Keratinocyte (primary cell): Measurements from ENCODE around the gene KIAA1217. TPM values are rescaled to one million over a fixed set of nuclear protein-coding genes. Genes with fewer than 3 reads are reported as not detected.

Experiments used
- DNase-seq: peaks from one replicate; pipeline ENCODE4 v3.0.0-alpha.2; 2011; ENCODE audit warnings: low read depth, missing footprints, low spot score
- FAIRE-seq: peaks from 2 replicates; lab custom pipeline; 2011; peaks lifted over from hg19 to GRCh38; lab: Jason Lieb, UNC
- H2AFZ ChIP-seq: 2 replicates; pipeline ENCODE4 v1.6.0; 2012; ENCODE audit warnings: low read length, control low read depth, inconsistent platforms; ENCODE audit not compliant: control insufficient read depth
- H3K27ac ChIP-seq: 2 replicates; pipeline ENCODE4 v1.5.1; 2011; ENCODE audit warnings: low read length; ENCODE audit not compliant: control insufficient read depth, insufficient read depth
- H3K27me3 ChIP-seq: 3 replicates; pipeline ENCODE4 v1.6.0; 2011; ENCODE audit warnings: low read length; ENCODE audit not compliant: control insufficient read depth, insufficient read depth; ENCODE audit errors: extremely low read depth
- H3K36me3 ChIP-seq, 2 experiments: 2 replicates in 1 of 2; 3 replicates in 1 of 2; pipeline ENCODE4 v1.5.1; 2011; ENCODE audit warnings: low read length in 2 of 2, mild to moderate bottlenecking in 1 of 2; ENCODE audit not compliant: control insufficient read depth in 2 of 2, insufficient read depth in 2 of 2; ENCODE audit errors: extremely low read depth in 1 of 2
- H3K4me1 ChIP-seq: 3 replicates; pipeline ENCODE4 v1.5.1; 2011; ENCODE audit warnings: low read length; ENCODE audit not compliant: control insufficient read depth, insufficient read depth; ENCODE audit errors: extremely low read depth
- H3K4me2 ChIP-seq: 3 replicates; pipeline ENCODE4 v1.6.0; 2011; ENCODE audit warnings: low read depth, low read length; ENCODE audit not compliant: control insufficient read depth, insufficient read depth; ENCODE audit errors: extremely low read depth
- H3K4me3 ChIP-seq, 3 experiments: fragments of 200-600 bp in 1 of 3; sonication (generic) in 1 of 3; 2 replicates in 2 of 3; 3 replicates in 1 of 3; pipeline ENCODE4 v1.5.1; 2011 to 2016; ENCODE audit warnings: low read length in 3 of 3, mild to moderate bottlenecking in 3 of 3, control low read depth in 2 of 3, inconsistent platforms in 1 of 3, low read depth in 1 of 3, mixed read lengths in 1 of 3, mixed run types in 1 of 3, moderate library complexity in 1 of 3; ENCODE audit not compliant: control insufficient read depth in 2 of 3, insufficient read depth in 2 of 3; ENCODE audit errors: extremely low read depth in 1 of 3
- H3K79me2 ChIP-seq: 2 replicates; pipeline ENCODE4 v1.6.0; 2012; ENCODE audit warnings: low read length; ENCODE audit not compliant: control insufficient read depth, insufficient read depth
- H3K9ac ChIP-seq: 3 replicates; pipeline ENCODE4 v1.6.0; 2011; ENCODE audit warnings: low read length; ENCODE audit not compliant: control insufficient read depth, insufficient read depth; ENCODE audit errors: extremely low read depth
- H3K9me1 ChIP-seq: 3 replicates; pipeline ENCODE4 v1.6.0; 2011; ENCODE audit warnings: low read length; ENCODE audit not compliant: control insufficient read depth, insufficient read depth; ENCODE audit errors: extremely low read depth
- H3K9me3 ChIP-seq: 2 replicates; pipeline ENCODE4 v1.5.1; 2012; ENCODE audit warnings: low read depth, low read length; ENCODE audit not compliant: control insufficient read depth
- H4K20me1 ChIP-seq: 3 replicates; pipeline ENCODE4 v1.6.0; 2011; ENCODE audit warnings: low read length; ENCODE audit not compliant: control insufficient read depth, insufficient read depth; ENCODE audit errors: extremely low read depth
- CTCF ChIP-seq, 3 experiments: IDR thresholded peaks in 1 of 3; conservative IDR thresholded peaks in 1 of 3; optimal IDR thresholded peaks in 1 of 3; 2 replicates in 2 of 3; 3 replicates in 1 of 3; pipeline versions ENCODE3 to v1.5.1; 2011; ENCODE audit warnings: low read length in 3 of 3, mild to moderate bottlenecking in 3 of 3, moderate library complexity in 2 of 3, control low read depth in 1 of 3, inconsistent platforms in 1 of 3; ENCODE audit not compliant: insufficient read depth in 2 of 3; ENCODE audit errors: extremely low read depth in 1 of 3
- EZH2 ChIP-seq: IDR thresholded peaks from one replicate; pipeline ENCODE4 v1.6.1; 2012; ENCODE audit warnings: inconsistent platforms, mild to moderate bottlenecking, low read length, moderate library complexity
- dilution Hi-C: fragments of 300-500 bp; cut with MboI; formaldehyde crosslinking; loops from one replicate; pipeline ENCODE4 v1.7.0; 2020; ENCODE audit warnings: low sequenced_read_pairs; ENCODE audit not compliant: extremely low pct_ligation_motif_present
- polyA plus RNA-seq, 5 experiments: library from polyadenylated mRNA; depleted of rRNA in 3 of 5; stranded (reverse) in 3 of 5; stranded (forward) in 1 of 5; unstranded in 1 of 5; fragments of >200 nt; gene quantifications; 1 replicate in 1 of 5; 2 replicates in 3 of 5; 3 replicates in 1 of 5; pipeline versions ENCODE4 v1.2.1 to v1.2.3, GENCODE V29; 2011 to 2012; ENCODE audit warnings: missing spikeins in 2 of 5, low read depth in 1 of 5, low replicate concordance in 1 of 5

The KIAA1217 gene
- polyA plus RNA-seq, 1 donor (not counting 4 experiments of a cell fraction or from before 2014, with no cell fraction given), result 10.4 TPM

- Histone ChIP-seq H3K79me2 (no peaks in the 10 kb centered on the region), H3K36me3 (no peaks in the 10 kb centered on the region), H4K20me1 (no peaks in the 10 kb centered on the region), H3K4me2 (no peak overlapping the region), H3K9ac (no peak overlapping the region), H3K27me3 (no peaks in the 10 kb centered on the region), H3K4me1 (peaks cover 24% of the 10 kb centered on the region), H2AFZ (no peak overlapping the region), H3K4me3 (no peak overlapping the region), H3K9me3 (no peaks in the 10 kb centered on the region), H3K9me1 (no peaks in the 10 kb centered on the region), H3K27ac (no peak overlapping the region)
- TF ChIP-seq EZH2 (no peak), CTCF (optimal IDR thresholded peaks at IDR 0.05 in 1 of 3, IDR thresholded peaks at IDR 0.05 in 1 of 3, conservative IDR thresholded peaks at IDR 0.05 in 1 of 3; ENCODE audit: extremely low read depth in 1 of 3, insufficient read depth in 2 of 3, low read length in 3 of 3) (no peak)
- FAIRE-seq, result no peak
- dilution Hi-C loops, result no loop called here
- DNase-seq, result no peak
Measured at GRCh38 chr10:24206334-24206733, 2.6 kb upstream of the KIAA1217 start.

- Histone ChIP-seq H4K20me1 (no peaks in the 10 kb centered on the region), H3K79me2 (no peaks in the 10 kb centered on the region), H3K4me1 (peaks cover 24% of the 10 kb centered on the region), H2AFZ (no peak overlapping the region), H3K36me3 (no peaks in the 10 kb centered on the region), H3K27me3 (no peaks in the 10 kb centered on the region), H3K4me2 (no peak overlapping the region), H3K9ac (no peak overlapping the region), H3K27ac (no peak overlapping the region), H3K9me3 (no peaks in the 10 kb centered on the region), H3K4me3 (no peak overlapping the region), H3K9me1 (no peaks in the 10 kb centered on the region)
- dilution Hi-C loops, result no loop called here
- DNase-seq, result no peak
- no peak for TF ChIP-seq EZH2
- no peak for TF ChIP-seq CTCF (optimal IDR thresholded peaks at IDR 0.05 in 1 of 3, IDR thresholded peaks at IDR 0.05 in 1 of 3, conservative IDR thresholded peaks at IDR 0.05 in 1 of 3; ENCODE audit: extremely low read depth in 1 of 3, insufficient read depth in 2 of 3, low read length in 3 of 3)
- FAIRE-seq, result no peak
Measured at GRCh38 chr10:24206926-24207325, 2.0 kb upstream of the KIAA1217 start.
